ENCODE results near the gene CCDC190. TPM values are rescaled to one million over a fixed set of nuclear protein-coding genes. Genes with fewer than 3 reads are reported as not detected.
A peak's percentile ranks its signal among the peaks of the same experiment; 100 is the strongest.
"Not testable (repeated sequence)": the region's sequence is repeated elsewhere in the genome, so short reads cannot be mapped to it uniquely, and the experiment has no call there.

The CCDC190 gene
- total RNA-seq, 4 donors from 2014 or later, result 0.07 to 0.76 TPM; not detected in 2

DNA sequence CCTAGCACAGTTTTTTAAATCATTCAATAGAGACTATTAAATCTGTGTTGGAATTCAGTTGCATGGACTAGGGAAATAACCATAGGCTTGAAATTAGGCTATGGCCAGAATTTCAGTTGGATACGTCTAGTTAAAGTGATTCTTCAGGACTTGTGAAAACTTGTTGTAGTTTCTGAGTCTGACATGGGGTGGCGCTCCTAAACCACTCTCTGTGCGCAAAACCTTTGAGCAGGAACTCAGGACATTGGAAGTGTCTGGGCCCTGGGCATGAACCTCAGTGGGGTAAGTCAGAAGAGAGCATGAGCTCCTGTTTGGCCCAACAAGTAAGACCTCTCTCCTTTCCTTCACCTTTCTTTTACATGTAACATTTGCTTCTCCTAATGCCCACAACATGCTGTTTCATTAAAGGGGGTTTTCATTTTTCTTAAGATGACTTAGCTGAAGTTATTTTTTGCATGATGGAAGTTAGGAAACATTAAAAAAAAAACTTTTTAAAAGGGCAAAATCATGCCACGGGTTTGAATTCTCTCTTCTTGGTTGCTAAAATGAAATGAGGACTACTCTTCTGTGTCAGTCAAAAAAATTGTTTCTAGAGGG is 17.1 kb upstream of the CCDC190 start:
- intact Hi-C loops (cut with DNase I; ENCODE audit: low total_unique reads), result no loop called here
- DNase-seq, result peak in 1 of 2 donors; percentile 30
- no peaks in the 10 kb centered on the region for H3K36me3 ChIP-seq
- H3K4me3 ChIP-seq, result no peak overlapping the region
- no peaks in the 10 kb centered on the region for H3K9me3 ChIP-seq
- peak; percentile 21 to 60 (median 42) for TF ChIP-seq CTCF (IDR thresholded peaks at IDR 0.05)
- no peak for TF ChIP-seq POLR2A (IDR thresholded peaks at IDR 0.05)
- no peaks in the 10 kb centered on the region for H3K27me3 ChIP-seq
- no peak overlapping the region for H3K27ac ChIP-seq
- H3K4me1 ChIP-seq, result no peaks in the 10 kb centered on the region

DNA sequence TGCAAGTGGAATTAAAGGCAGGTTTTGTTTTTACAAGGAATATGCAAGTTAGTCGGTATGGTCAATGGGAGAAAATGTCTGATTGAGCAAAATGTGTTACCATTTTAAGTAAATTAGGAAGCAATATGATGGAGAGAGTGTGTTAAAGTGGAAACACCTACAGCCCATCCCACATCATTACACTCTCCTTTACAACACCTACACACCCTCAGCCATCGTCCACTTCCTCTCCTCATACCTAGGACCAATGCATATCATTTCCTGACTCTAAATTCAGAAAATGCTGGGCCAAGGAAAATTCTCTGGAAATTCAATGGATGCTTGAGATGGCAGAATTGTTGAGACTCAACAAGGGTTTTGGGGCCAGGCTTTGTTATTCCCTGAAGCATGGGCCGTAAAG is 16.4 kb upstream of the CCDC190 start:
- H3K27ac ChIP-seq, result no peak overlapping the region
- H3K36me3 ChIP-seq, result no peaks in the 10 kb centered on the region
- no peak overlapping the region for H3K4me3 ChIP-seq
- no peaks in the 10 kb centered on the region for H3K27me3 ChIP-seq
- TF ChIP-seq CTCF (IDR thresholded peaks at IDR 0.05) (no peak), POLR2A (IDR thresholded peaks at IDR 0.05) (no peak)
- DNase-seq, result no peak
- intact Hi-C loops (cut with DNase I; ENCODE audit: low total_unique reads), result no loop called here
- no peaks in the 10 kb centered on the region for H3K4me1 ChIP-seq
- H3K9me3 ChIP-seq, result no peaks in the 10 kb centered on the region

DNA sequence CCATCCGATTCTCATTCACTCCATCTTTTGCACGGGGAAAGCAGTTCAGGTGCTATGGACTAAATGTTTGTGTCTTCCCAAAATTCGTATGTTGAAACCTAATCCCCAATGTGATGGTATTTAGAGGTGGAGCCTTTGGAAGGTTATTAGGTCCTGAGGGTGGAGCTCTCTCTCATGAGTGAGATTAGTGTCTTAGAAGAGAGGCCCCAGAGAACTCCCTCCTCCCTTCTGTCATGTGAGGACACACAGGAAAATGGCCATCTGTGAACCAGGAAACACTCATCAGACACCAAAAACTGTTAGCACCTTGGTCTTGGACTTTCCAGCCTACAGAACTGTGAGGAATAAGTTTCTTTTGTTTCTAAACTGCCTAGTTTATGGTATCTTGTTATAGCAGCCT is 15.8 kb upstream of the CCDC190 start:
- Histone ChIP-seq H3K4me3 (no peak overlapping the region), H3K27me3 (no peaks in the 10 kb centered on the region), H3K9me3 (no peaks in the 10 kb centered on the region), H3K4me1 (no peaks in the 10 kb centered on the region), H3K36me3 (no peaks in the 10 kb centered on the region), H3K27ac (no peak overlapping the region)
- TF ChIP-seq POLR2A (IDR thresholded peaks at IDR 0.05) (no peak), CTCF (IDR thresholded peaks at IDR 0.05) (no peak)
- DNase-seq, result no peak
- intact Hi-C loops (cut with DNase I; ENCODE audit: low total_unique reads), result no loop called here

DNA sequence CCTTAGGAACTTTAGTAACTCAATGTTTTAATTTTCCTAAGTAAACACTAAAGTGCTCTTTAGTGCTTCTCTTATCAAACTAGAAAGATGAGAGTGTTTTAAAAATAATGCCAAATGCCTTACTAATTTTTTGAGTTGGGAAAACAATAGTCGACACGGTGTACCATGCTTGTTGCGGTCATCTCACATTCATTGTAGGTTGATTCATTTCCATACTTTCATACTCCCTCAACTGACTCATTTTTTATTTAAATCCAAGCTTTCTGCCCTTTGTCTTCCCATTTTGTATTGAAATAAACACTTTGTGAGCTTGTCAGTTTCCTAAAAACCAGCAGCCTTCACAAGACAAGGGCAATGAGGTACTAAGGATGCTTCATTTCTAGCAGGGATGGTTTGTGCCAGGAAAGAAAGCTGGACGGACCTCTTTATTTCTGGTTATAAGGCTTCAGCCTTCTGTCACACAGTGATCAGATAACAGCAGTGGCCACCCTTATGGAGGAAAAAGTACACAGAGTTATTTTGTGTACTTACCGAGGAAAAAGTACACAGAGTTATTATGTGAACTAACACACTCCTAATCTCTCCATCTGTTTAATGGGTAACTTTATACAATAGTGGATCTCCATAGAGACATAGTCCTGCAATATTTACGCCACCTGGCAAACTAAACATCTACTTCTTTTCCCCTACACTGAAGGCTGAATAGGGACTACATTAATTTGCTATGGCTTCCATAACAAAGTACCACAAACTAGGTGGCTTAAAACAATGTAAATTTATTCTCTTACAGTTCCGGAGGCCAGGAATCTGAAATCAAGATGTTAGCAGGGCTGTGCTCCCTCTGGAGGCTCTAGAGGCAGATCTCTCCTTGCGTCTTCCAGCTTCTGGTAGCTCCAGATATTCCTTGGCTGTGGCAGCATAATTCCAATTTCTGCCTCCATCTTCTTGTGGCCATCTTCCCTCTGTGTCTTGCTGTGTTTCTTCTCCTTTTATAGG is 13.0 kb upstream of the CCDC190 start:
- no peaks in the 10 kb centered on the region for H3K4me1 ChIP-seq
- TF ChIP-seq POLR2A (IDR thresholded peaks at IDR 0.05) (no peak), CTCF (IDR thresholded peaks at IDR 0.05) (no peak)
- DNase-seq, result no peak
- no peak overlapping the region for H3K27ac ChIP-seq
- H3K9me3 ChIP-seq, result no peaks in the 10 kb centered on the region
- intact Hi-C loops (cut with DNase I; ENCODE audit: low total_unique reads), result no loop called here
- H3K36me3 ChIP-seq, result no peaks in the 10 kb centered on the region
- H3K4me3 ChIP-seq, result no peak overlapping the region
- H3K27me3 ChIP-seq, result no peaks in the 10 kb centered on the region

DNA sequence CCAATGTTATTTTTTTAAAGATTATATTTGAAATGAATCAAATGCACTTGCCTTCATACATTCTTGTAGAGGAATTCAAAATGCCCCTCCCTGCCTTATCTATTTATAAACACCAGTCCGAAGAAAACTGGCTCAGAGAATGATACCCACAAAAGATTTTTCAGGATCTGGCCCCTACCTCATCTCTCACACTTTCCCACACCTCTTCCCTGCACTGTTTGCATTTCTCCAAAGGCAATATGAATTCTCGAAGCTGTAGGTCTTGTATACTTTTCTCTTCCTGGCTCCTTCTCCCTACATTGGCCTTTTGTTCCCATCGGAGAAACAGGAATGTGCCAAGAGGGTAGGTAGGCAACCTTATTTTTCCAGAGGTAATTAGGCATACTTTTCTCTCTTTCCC is 12.0 kb upstream of the CCDC190 start:
- Histone ChIP-seq H3K4me1 (no peaks in the 10 kb centered on the region), H3K27me3 (no peaks in the 10 kb centered on the region), H3K27ac (no peak overlapping the region), H3K4me3 (no peak overlapping the region), H3K36me3 (no peaks in the 10 kb centered on the region), H3K9me3 (no peaks in the 10 kb centered on the region)
- no peak for DNase-seq
- intact Hi-C loops (cut with DNase I; ENCODE audit: low total_unique reads), result no loop called here
- TF ChIP-seq POLR2A (IDR thresholded peaks at IDR 0.05) (no peak), CTCF (IDR thresholded peaks at IDR 0.05) (no peak)

DNA sequence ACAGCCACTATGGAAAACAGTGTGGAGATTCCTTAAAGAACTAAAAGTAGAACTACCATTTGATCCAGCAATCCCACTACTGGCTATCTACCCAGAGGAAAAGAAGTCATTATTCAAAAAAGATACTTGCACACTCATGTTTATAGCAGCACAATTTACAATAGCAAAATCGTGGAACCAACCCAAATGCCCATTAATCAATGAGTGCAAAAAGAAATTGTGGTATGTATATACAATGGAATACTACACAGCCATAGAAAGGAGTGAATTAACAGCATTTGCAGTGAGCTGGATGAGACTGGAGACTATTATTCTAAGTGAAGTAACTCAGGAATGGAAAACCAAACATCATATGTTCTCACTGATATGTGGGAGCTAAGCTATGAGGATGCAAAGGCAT is 10.4 kb upstream of the CCDC190 start:
- DNase-seq; intact Hi-C loops (cut with DNase I; ENCODE audit: low total_unique reads); H3K27ac ChIP-seq: not testable (repeated sequence)

More for the DNA sequence above, 10.4 kb upstream of the CCDC190 start:
- not testable (repeated sequence) for H3K4me1 ChIP-seq, H3K27me3 ChIP-seq, H3K36me3 ChIP-seq, H3K4me3 ChIP-seq, H3K9me3 ChIP-seq
